Kidney (tissue), 14 donors: ENCODE data around the gene PDCD2. TPM values are rescaled to one million over a fixed set of nuclear protein-coding genes. Genes with fewer than 3 reads are reported as not detected.

ENCODE experiments used
- DNase-seq, 5 donors: peaks; one replicate each; pipeline ENCODE4 v3.0.0-alpha.2; 2013 to 2020
- FAIRE-seq: peaks from 2 replicates; lab custom pipeline; 2012; peaks lifted over from hg19 to GRCh38; lab: Jason Lieb, UNC
- H3K27ac ChIP-seq, 2 donors: one replicate each; pipeline ENCODE4 v1.7.0; 2013; ENCODE audit warnings: low read depth in 2 of 2, low read length in 2 of 2, inconsistent platforms in 1 of 2
- H3K27me3 ChIP-seq: one replicate; pipeline ENCODE4 v1.7.1; 2013; ENCODE audit warnings: low read length, inconsistent platforms; ENCODE audit not compliant: control insufficient read depth, insufficient read depth
- H3K36me3 ChIP-seq, 3 donors: one replicate each; pipeline versions ENCODE4 v1.7.0 to v1.7.1; 2013; ENCODE audit warnings: low read length in 3 of 3, control low read depth in 1 of 3, inconsistent platforms in 1 of 3; ENCODE audit not compliant: insufficient read depth in 3 of 3, control insufficient read depth in 2 of 3
- H3K4me1 ChIP-seq, 3 donors: one replicate each; pipeline versions ENCODE4 v1.7.0 to v1.7.1; 2013; ENCODE audit warnings: low read length in 3 of 3, inconsistent platforms in 1 of 3, low read depth in 1 of 3; ENCODE audit not compliant: control insufficient read depth in 2 of 3, insufficient read depth in 2 of 3
- H3K4me3 ChIP-seq, 3 donors: one replicate each; pipeline versions ENCODE4 v1.7.0 to v1.8.1; 2013; ENCODE audit warnings: low read length in 3 of 3, control low read depth in 1 of 3, inconsistent platforms in 1 of 3
- H3K9ac ChIP-seq, 3 donors: one replicate each; pipeline versions ENCODE4 v1.7.0 to v1.7.1; 2013; ENCODE audit warnings: low read length in 3 of 3, control low read depth in 1 of 3, inconsistent platforms in 1 of 3
- H3K9me3 ChIP-seq, 3 donors: one replicate each; pipeline versions ENCODE4 v1.7.0 to v1.7.1; 2013; ENCODE audit warnings: low read length in 3 of 3, control low read depth in 1 of 3, inconsistent platforms in 1 of 3; ENCODE audit not compliant: control insufficient read depth in 2 of 3, insufficient read depth in 1 of 3
- CTCF ChIP-seq: IDR thresholded peaks from 3 replicates; pipeline ENCODE4 v1.5.1; 2012; ENCODE audit warnings: mild to moderate bottlenecking, moderate library complexity, borderline replicate concordance; ENCODE audit not compliant: insufficient read depth; ENCODE audit errors: extremely low read depth
- intact Hi-C: fragments of 100-400 bp; cut with DNase I; formaldehyde crosslinking; loops from one replicate; pipeline ENCODE4 v1.11.1; 2022
- polyA plus RNA-seq: library from polyadenylated mRNA; stranded (reverse); fragments of 350-450 nt; fragmentation: Illumina TruSeq; extraction: RNeasy Lipid Tissue Mini Kit (QIAGEN cat#74804); gene quantifications from one replicate; pipeline ENCODE4 v1.2.3, GENCODE V29; 2014; ENCODE audit warnings: low read depth, low replicate concordance; ENCODE audit not compliant: insufficient read depth
- total RNA-seq: library from RNA; stranded (reverse); fragmentation: NEBNext Ultra II Directional; extraction: Animal tissue kit (Norgen Biotek cat#: 25700); gene quantifications from one replicate; pipeline ENCODE4 v1.2.1, GENCODE V29; 2021
- donor health status: control.
- donor health status: control.
- donor health status: control.
- donor health status: control.
- donor health status: control.
- donor health status: DM: yes; HTN: yes; CAD: no.
- donor health status: Normal renal cell carcinoma (clear cell type).

The PDCD2 gene
- total and polyA plus RNA-seq, 2 donors from 2014 or later: 49.8 to 56.7 TPM

- no peaks in the 10 kb centered on the region for H3K27me3 ChIP-seq
- no peaks in the 10 kb centered on the region for H3K36me3 ChIP-seq
- no peak for FAIRE-seq
- H3K27ac ChIP-seq: no peak overlapping the region
- no peaks in the 10 kb centered on the region for H3K4me1 ChIP-seq
- no peak overlapping the region for H3K9ac ChIP-seq
- intact Hi-C loops: no loop called here
- TF ChIP-seq CTCF: no peak
- H3K4me3 ChIP-seq: no peak overlapping the region
- peaks cover 0 to 13% (median 0%) of the 10 kb centered on the region in 3 donors for H3K9me3 ChIP-seq
- no peak for DNase-seq
These were observed 6.3 kb upstream of the PDCD2 start for GRCh38 chr6:170590725-170591124.

- TF ChIP-seq CTCF: no peak
- FAIRE-seq (no peak), DNase-seq (peak in 4 of 5 donors; percentile 55 to 66 (median 57))
- peaks cover 0 to 6% (median 3%) of the 10 kb centered on the region in 3 donors for H3K4me1 ChIP-seq
- intact Hi-C loops: no loop called here
- peak overlapping the region; percentile 73 to 98 (median 98) for H3K4me3 ChIP-seq
- no peaks in the 10 kb centered on the region for H3K9me3 ChIP-seq
- H3K36me3 ChIP-seq: peaks cover 3 to 18% (median 14%) of the 10 kb centered on the region in 3 donors
- H3K27me3 ChIP-seq: no peaks in the 10 kb centered on the region
- H3K27ac ChIP-seq: peak overlapping the region; percentile 88 to 95
- H3K9ac ChIP-seq: peak overlapping the region; percentile 49 to 93 (median 75)
These were observed 589 bp upstream of the PDCD2 start for GRCh38 chr6:170584954-170585498.

GRCh38 chr6:170583756-170584180 is 669 bp downstream of the PDCD2 start:
- intact Hi-C loops: no loop called here

More at GRCh38 chr6:170583756-170584180, 669 bp downstream of the PDCD2 start:
- Histone ChIP-seq H3K9ac (peak overlapping the region; percentile 42 to 70 (median 66)), H3K27me3 (no peaks in the 10 kb centered on the region), H3K27ac (peak overlapping the region; percentile 75 to 88), H3K9me3 (no peaks in the 10 kb centered on the region), H3K36me3 (peaks cover 4 to 19% (median 18%) of the 10 kb centered on the region in 3 donors), H3K4me1 (peaks cover 0 to 6% (median 3%) of the 10 kb centered on the region in 3 donors), H3K4me3 (peak overlapping the region; percentile 81 to 98 (median 98))
- DNase-seq: peak in 1 of 5 donors; percentile 56
- FAIRE-seq: no peak
- TF ChIP-seq CTCF: no peak
